Measurements from ENCODE around the gene ZNF443.
"Not testable (repeated sequence)": the region's sequence is repeated elsewhere in the genome, so short reads cannot be mapped to it uniquely, and the experiment has no call there.

Gene ZNF443

GRCh38 chr19:12450844-12451243 lies 10.0 kb upstream of the ZNF443 start:
- no peak for DNase-seq (ENCODE audit: low read depth)
- H3K4me3 ChIP-seq (ENCODE audit: control insufficient read depth, low read depth, low read length) = no peak overlapping the region
- TF ChIP-seq CTCF (IDR thresholded peaks at IDR 0.05; ENCODE audit: control insufficient read depth, insufficient read depth, low read depth, low read length, missing control alignments) = no peak

- DNase-seq (ENCODE audit: low read depth) = no peak
- no peak overlapping the region for H3K4me3 ChIP-seq (ENCODE audit: control insufficient read depth, low read depth, low read length)
- TF ChIP-seq CTCF (IDR thresholded peaks at IDR 0.05; ENCODE audit: control insufficient read depth, insufficient read depth, low read depth, low read length, missing control alignments) = no peak
These were observed 8.0 kb upstream of the ZNF443 start for GRCh38 chr19:12448808-12449207.

GRCh38 chr19:12439686-12440540 lies 908 bp downstream of the ZNF443 start:
- DNase-seq (ENCODE audit: low read depth) = not testable (repeated sequence)
- H3K4me3 ChIP-seq (ENCODE audit: control insufficient read depth, low read depth, low read length) = peak overlapping the region; percentile 86

GRCh38 chr19:12430726-12431299 lies 10.0 kb downstream of the ZNF443 start:
- DNase-seq (ENCODE audit: low read depth); H3K4me3 ChIP-seq (ENCODE audit: control insufficient read depth, low read depth, low read length): not testable (repeated sequence)

GRCh38 chr19:12425888-12426274 lies 14.9 kb downstream of the ZNF443 start:
- DNase-seq (ENCODE audit: low read depth) = no peak
- TF ChIP-seq CTCF (IDR thresholded peaks at IDR 0.05; ENCODE audit: control insufficient read depth, insufficient read depth, low read depth, low read length, missing control alignments) = no peak

DNA sequence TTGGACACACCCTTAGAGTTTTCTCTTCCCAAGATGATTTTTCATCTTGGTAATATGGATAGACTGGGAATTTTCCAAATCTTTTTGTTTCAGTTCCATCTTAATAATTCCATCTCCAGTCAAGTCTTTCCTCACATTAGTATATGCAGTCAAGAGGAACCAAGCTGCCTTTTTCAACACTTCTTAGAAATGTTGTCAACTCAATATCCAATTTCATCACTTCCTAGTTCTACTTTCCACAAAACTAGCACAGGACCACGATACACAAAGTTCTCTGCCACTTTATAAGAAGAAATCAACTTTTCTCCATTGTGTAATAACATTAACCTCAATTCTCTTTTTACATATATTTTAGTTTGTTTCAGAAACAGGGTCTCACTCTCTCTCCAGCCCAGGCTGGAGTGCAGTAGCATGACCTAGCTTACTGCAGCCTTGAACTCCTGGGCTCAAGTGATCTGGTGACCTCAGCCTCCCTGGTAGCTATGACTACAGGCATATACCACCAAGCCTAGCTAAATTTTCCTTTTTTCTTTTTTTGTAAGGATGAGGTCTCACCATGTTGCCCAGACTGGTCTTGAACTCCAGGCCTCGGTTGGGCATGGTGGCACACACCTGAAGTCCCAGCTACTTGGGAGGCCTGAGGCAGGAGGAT lies 15.5 kb downstream of the ZNF443 start:
- no peak for DNase-seq (ENCODE audit: low read depth)
- H3K4me3 ChIP-seq (ENCODE audit: control insufficient read depth, low read depth, low read length) = no peak overlapping the region
- no peak for TF ChIP-seq CTCF (IDR thresholded peaks at IDR 0.05; ENCODE audit: control insufficient read depth, insufficient read depth, low read depth, low read length, missing control alignments)

More at GRCh38 chr19:12425888-12426274, 14.9 kb downstream of the ZNF443 start:
- no peak overlapping the region for H3K4me3 ChIP-seq (ENCODE audit: control insufficient read depth, low read depth, low read length)

DNA sequence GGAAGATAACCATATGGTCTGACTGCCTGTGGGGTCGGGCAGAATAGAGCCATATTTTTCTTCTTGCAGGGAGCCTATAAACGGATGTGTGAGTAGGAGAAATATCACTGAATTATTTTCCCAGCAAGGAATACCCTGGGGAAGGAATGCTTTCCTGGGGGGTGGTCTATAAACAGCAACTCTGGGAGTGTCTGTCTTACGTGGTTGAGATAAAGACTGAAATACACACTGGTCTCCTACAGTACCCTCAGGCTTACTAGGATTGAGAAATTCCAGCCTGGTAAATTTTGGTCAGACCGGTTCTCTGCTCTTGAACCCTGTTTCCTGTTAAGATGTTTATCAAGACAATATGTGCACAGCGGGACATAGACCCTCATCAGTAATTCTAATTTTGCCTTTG lies 23.5 kb downstream of the ZNF443 start:
- not testable (repeated sequence) for H3K4me3 ChIP-seq (ENCODE audit: control insufficient read depth, low read depth, low read length); DNase-seq (ENCODE audit: low read depth)

- TF ChIP-seq CTCF (IDR thresholded peaks at IDR 0.05; ENCODE audit: control insufficient read depth, insufficient read depth, low read depth, low read length, missing control alignments) = no peak
- no peak for DNase-seq (ENCODE audit: low read depth)
- H3K4me3 ChIP-seq (ENCODE audit: control insufficient read depth, low read depth, low read length) = no peak overlapping the region
These were observed 28.9 kb downstream of the ZNF443 start for GRCh38 chr19:12411893-12412292.
